Suprapubic skin (tissue), 4 donors: ENCODE results near the gene TM4SF20. TPM values are rescaled to one million over a fixed set of nuclear protein-coding genes. Genes with fewer than 3 reads are reported as not detected.

Experiments used
- DNase-seq, 2 donors: peaks; one replicate each; pipeline ENCODE4 v3.0.0-alpha.2; 2019; ENCODE audit warnings: low spot score in 2 of 2
- H3K27ac ChIP-seq: fragments of 200-600 bp; sonication (generic); one replicate; pipeline ENCODE4 v1.5.1; 2019
- H3K27me3 ChIP-seq: fragments of 200-600 bp; sonication (generic); one replicate; pipeline ENCODE4 v1.5.1; 2019
- H3K36me3 ChIP-seq: fragments of 200-600 bp; sonication (generic); one replicate; pipeline ENCODE4 v1.5.1; 2019
- H3K4me1 ChIP-seq: fragments of 200-600 bp; sonication (generic); one replicate; pipeline ENCODE4 v1.5.1; 2019
- H3K4me3 ChIP-seq: fragments of 200-600 bp; sonication (generic); one replicate; pipeline ENCODE4 v1.5.1; 2019; ENCODE audit warnings: mild to moderate bottlenecking
- H3K9me3 ChIP-seq: fragments of 200-600 bp; sonication (generic); one replicate; pipeline ENCODE4 v1.5.1; 2019
- EP300 ChIP-seq: sonication (generic); formaldehyde crosslinking; IDR thresholded peaks from one replicate; pipeline ENCODE4 v1.6.1; 2017; ENCODE audit warnings: antibody characterized with exemption
- POLR2A ChIP-seq, 2 donors: fragments of 450-650 bp; IDR thresholded peaks; one replicate each; pipeline ENCODE4 v1.6.1; 2017; ENCODE audit warnings: antibody characterized with exemption in 2 of 2, mild to moderate bottlenecking in 2 of 2, moderate library complexity in 2 of 2
- POLR2AphosphoS5 ChIP-seq, 3 donors: sonication (generic); formaldehyde crosslinking; IDR thresholded peaks; one replicate each; pipeline ENCODE4 v1.6.1; 2017; ENCODE audit warnings: antibody characterized with exemption in 3 of 3
- WGBS: methylation state at CpG from one replicate; pipeline ENCODE4 v1.1.5; 2018; 5-methylcytosine and 5-hydroxymethylcytosine counted together
- total RNA-seq, 4 donors: library from RNA; depleted of rRNA; stranded (reverse); fragments of >200 nt; gene quantifications; one replicate each; pipeline ENCODE4 v1.1.0, GENCODE V29; 2016
- TF ChIP-seq, protein P1 (sequence below), 2 donors: fragments of 200-600 bp in 1 of 2; fragments of 450-650 bp in 1 of 2; sonication (generic) in 1 of 2; IDR thresholded peaks; one replicate each; pipeline ENCODE4 v1.5.1; 2016 to 2019; ENCODE audit warnings: antibody characterized with exemption in 2 of 2, mild to moderate bottlenecking in 1 of 2, moderate library complexity in 1 of 2

Gene TM4SF20
- total RNA-seq, 4 donors from 2014 or later = 0.42 TPM; not detected in 3

DNA sequence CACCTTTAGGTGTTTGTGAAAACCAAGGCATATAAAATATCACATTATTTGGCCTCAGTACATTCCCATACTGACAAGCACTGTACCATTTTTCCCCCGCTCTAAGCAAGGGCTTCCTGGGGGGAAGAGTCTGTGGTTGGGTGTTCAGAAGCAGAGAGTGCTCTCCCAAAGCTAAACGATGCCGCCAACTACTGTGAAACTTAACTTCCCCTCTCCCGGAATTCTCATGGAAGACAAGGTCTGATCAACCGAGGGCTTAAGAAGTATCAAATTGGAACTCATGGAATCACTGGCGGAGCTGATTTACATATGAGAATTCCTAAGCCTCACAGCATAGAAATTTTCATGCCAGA lies 54.5 kb downstream of the TM4SF20 start:
- Histone ChIP-seq H3K27me3 (no peaks in the 10 kb centered on the region), H3K4me1 (peaks cover 26% of the 10 kb centered on the region), H3K4me3 (peak overlapping the region; percentile 63), H3K27ac (peak overlapping the region; percentile 80), H3K36me3 (no peaks in the 10 kb centered on the region), H3K9me3 (no peaks in the 10 kb centered on the region)
- 16% methylated on average over 6 of the region's 6 CpGs for WGBS
- no peak for DNase-seq
- TF ChIP-seq POLR2AphosphoS5 (IDR thresholded peaks at IDR 0.05) (no peak), POLR2A (IDR thresholded peaks at IDR 0.05) (no peak)

DNA sequence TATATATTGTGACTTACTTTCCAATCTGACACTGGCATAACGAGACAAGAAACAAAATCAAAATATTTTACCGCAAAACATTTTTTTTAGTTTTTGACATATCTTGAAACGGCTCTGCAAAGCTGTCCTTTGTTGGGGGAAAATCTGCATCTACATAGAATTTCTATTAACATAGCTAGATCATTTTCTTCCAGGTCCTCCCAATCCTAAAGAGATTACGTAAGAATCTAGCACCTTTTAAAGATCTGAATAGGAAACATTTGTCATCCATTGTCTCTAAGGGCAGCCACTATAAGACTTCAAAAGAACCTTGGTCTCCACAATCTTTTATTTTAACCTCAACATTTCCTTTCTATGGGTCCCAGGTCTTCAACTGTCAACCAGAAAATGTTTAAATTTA lies 55.3 kb downstream of the TM4SF20 start:
- no peaks in the 10 kb centered on the region for H3K36me3 ChIP-seq
- H3K27ac ChIP-seq = no peak overlapping the region
- WGBS = 96% methylated on average over 4 of the region's 4 CpGs
- no peak overlapping the region for H3K4me3 ChIP-seq
- TF ChIP-seq EP300 = no peak
- TF ChIP-seq, protein P1, sequence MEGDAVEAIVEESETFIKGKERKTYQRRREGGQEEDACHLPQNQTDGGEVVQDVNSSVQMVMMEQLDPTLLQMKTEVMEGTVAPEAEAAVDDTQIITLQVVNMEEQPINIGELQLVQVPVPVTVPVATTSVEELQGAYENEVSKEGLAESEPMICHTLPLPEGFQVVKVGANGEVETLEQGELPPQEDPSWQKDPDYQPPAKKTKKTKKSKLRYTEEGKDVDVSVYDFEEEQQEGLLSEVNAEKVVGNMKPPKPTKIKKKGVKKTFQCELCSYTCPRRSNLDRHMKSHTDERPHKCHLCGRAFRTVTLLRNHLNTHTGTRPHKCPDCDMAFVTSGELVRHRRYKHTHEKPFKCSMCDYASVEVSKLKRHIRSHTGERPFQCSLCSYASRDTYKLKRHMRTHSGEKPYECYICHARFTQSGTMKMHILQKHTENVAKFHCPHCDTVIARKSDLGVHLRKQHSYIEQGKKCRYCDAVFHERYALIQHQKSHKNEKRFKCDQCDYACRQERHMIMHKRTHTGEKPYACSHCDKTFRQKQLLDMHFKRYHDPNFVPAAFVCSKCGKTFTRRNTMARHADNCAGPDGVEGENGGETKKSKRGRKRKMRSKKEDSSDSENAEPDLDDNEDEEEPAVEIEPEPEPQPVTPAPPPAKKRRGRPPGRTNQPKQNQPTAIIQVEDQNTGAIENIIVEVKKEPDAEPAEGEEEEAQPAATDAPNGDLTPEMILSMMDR (IDR thresholded peaks at IDR 0.05) = no peak
- no peak for TF ChIP-seq POLR2AphosphoS5 (IDR thresholded peaks at IDR 0.05)
- TF ChIP-seq POLR2A (IDR thresholded peaks at IDR 0.05) = no peak
- peaks cover 19% of the 10 kb centered on the region for H3K4me1 ChIP-seq
- H3K9me3 ChIP-seq = no peaks in the 10 kb centered on the region
- H3K27me3 ChIP-seq = no peaks in the 10 kb centered on the region
- DNase-seq = no peak

DNA sequence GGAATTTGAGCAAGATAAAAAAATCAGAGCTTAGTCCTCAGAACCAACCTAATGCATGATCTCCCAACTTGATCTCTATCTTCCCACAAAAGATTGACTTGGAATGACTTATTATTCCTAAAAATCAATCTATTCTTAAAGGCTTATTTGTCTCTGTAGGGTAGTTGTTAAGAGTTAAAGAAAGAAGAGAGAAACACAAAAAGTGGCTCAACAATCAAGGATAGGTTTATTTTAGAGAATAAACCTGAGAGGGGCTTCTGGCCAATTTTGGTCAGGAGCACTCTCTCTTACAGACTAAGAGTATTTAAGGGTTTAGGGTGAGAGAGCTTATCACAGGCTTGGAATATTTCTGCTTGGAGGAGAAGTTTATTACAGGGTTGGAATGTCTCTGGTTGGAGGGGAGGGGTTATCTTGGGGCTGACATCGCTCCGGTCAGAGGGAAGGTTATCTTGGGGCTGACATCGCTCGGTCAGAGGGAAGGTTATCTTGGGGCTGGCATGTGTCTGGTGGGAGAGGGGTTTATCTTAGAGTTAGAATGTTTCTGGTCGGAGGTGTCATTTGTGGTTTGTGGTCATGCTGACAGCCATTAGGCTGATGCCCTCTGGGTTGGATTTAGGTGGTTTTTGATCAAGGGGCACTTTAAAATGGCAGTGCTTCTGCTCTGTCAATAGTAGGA lies 56.4 kb downstream of the TM4SF20 start:
- Histone ChIP-seq H3K27ac (no peak overlapping the region), H3K4me1 (peaks cover 19% of the 10 kb centered on the region), H3K9me3 (no peaks in the 10 kb centered on the region), H3K4me3 (no peak overlapping the region), H3K36me3 (no peaks in the 10 kb centered on the region), H3K27me3 (no peaks in the 10 kb centered on the region)
- no peak for TF ChIP-seq POLR2A (IDR thresholded peaks at IDR 0.05)
- no peak for TF ChIP-seq POLR2AphosphoS5 (IDR thresholded peaks at IDR 0.05)
- TF ChIP-seq EP300 = no peak
- TF ChIP-seq, protein P1 (IDR thresholded peaks at IDR 0.05) = no peak
- WGBS = 90% methylated on average over 5 of the region's 5 CpGs
- DNase-seq = no peak

DNA sequence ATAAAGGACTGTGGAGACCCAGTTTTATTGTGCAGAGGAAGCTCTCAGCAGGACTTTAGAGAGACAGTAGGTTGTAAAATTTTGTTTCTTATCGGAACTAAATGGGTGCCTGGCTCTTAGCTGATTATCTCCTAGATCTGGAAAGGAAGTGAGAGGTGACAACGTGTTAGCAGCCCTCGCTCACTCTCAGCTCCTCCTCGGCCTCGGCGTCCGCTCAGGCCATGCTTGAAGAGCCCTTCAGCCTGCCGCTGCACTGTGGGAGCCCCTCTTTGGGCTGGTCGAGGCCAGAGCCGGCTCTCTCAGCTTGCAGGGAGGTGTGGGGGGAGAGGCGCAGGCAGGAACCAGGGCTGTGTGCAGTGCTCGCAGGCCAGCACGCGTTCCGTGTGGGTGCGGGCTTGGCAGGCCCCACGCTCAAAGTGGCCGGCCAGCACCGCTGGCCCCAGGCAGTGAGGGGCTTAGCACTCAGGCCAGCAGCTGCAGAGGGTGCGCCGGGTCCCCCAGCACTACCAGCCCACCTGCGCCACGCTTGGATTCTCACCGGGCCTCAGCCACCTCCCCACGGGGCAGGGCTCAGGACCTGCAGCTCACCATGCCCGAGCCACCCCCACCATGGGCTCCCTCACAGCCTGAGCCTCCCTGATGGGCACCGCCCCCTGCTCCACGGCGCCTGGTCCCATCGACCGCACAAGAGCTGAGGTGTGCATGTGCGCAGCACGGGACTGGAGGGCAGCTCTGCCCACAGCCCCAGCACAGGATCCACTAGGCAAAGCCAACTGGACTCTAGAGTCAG lies 58.6 kb downstream of the TM4SF20 start:
- WGBS = 81% methylated on average over 8 of the region's 33 CpGs
- Histone ChIP-seq H3K27ac (no peak overlapping the region), H3K9me3 (no peaks in the 10 kb centered on the region), H3K4me1 (peaks cover 6% of the 10 kb centered on the region), H3K36me3 (no peaks in the 10 kb centered on the region), H3K4me3 (no peak overlapping the region), H3K27me3 (no peaks in the 10 kb centered on the region)
- no peak for DNase-seq
- TF ChIP-seq POLR2A (IDR thresholded peaks at IDR 0.05) (no peak), EP300 (no peak), POLR2AphosphoS5 (IDR thresholded peaks at IDR 0.05) (no peak)
- TF ChIP-seq, protein P1 (IDR thresholded peaks at IDR 0.05) = no peak

DNA sequence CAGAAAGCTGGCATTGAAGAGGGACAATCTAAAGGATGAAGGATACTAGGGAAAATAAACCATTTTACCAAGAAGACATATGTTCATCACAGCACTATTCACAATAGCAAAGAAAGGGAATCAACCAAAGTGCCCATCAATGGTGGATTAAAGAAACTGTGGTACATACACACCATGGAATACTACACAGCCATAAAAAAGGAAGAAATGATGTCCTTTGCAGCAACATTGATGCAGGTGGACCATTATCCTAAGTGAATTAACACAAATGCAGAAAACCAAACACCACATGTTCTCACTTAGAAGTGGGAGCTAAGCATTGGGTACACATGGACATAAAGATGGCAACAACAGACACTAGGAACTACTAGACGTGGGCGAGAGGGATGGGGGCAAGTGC lies 61.3 kb downstream of the TM4SF20 start:
- H3K27ac ChIP-seq = no peak overlapping the region
- no peak for DNase-seq
- H3K9me3 ChIP-seq = no peaks in the 10 kb centered on the region
- H3K4me3 ChIP-seq = no peak overlapping the region
- 81% methylated on average over 2 of the region's 2 CpGs for WGBS
- no peaks in the 10 kb centered on the region for H3K4me1 ChIP-seq
- no peaks in the 10 kb centered on the region for H3K27me3 ChIP-seq
- TF ChIP-seq, protein P1 (IDR thresholded peaks at IDR 0.05) = no peak
- TF ChIP-seq EP300 (no peak), POLR2AphosphoS5 (IDR thresholded peaks at IDR 0.05) (no peak), POLR2A (IDR thresholded peaks at IDR 0.05) (no peak)
- no peaks in the 10 kb centered on the region for H3K36me3 ChIP-seq
